GM12878 (cell line): Measurements from ENCODE around the gene LPAR6. TPM values are rescaled to one million over a fixed set of nuclear protein-coding genes. Genes with fewer than 3 reads are reported as not detected.

Experiments used
- ATAC-seq: fragments of 200-7000 bp; cut with Tn5 transposase; 3 replicates; pipeline ENCODE4 v1.9.1; 2020; ENCODE audit warnings: mild to moderate bottlenecking, moderate library complexity
- BruUV-seq: library from RNA; stranded (reverse); fragments of 400-500 nt; replicated peaks from 2 replicates; lab custom pipeline; 2021; lab: Mats Ljungman, UMichigan
- CTCF ChIA-PET: fragments of 300-600 bp; sonication (Branson Sonifier 250); formaldehyde crosslinking; extraction: SDS; loops from one replicate; lab custom pipeline; 2021; ENCODE audit warnings: inconsistent platforms; lab: Yijun Ruan, JAX
- POLR2A ChIA-PET: fragments of 350-600 bp; formaldehyde crosslinking; extraction: SDS; loops from one replicate; lab custom pipeline; 2021; ENCODE audit warnings: inconsistent platforms; lab: Charles Lee
- RAD21 ChIA-PET: fragments of 300-600 bp; sonication (Branson Sonifier 250); formaldehyde crosslinking; loops from one replicate; lab custom pipeline; 2023; ENCODE audit warnings: antibody characterized with exemption; ENCODE audit not compliant: unreplicated experiment; lab: Charles Lee
- SMC1A ChIA-PET: fragments of 300-600 bp; sonication (Branson Sonifier 250); formaldehyde crosslinking; loops from one replicate; lab custom pipeline; 2023; ENCODE audit not compliant: unreplicated experiment, uncharacterized antibody; lab: Charles Lee
- DNase-seq: peaks from one replicate; pipeline ENCODE4 v3.0.0-alpha.2; 2011; ENCODE audit warnings: low read depth, low spot score
- FAIRE-seq: peaks from 3 replicates; lab custom pipeline; 2011; peaks lifted over from hg19 to GRCh38; lab: Jason Lieb, UNC
- H2AFZ ChIP-seq: 2 replicates; pipeline ENCODE4 v1.6.0; 2011; ENCODE audit warnings: low read depth, low read length, control low read depth; ENCODE audit not compliant: control insufficient read depth
- H3K27ac ChIP-seq: 2 replicates; pipeline ENCODE4 v1.5.1; 2011; ENCODE audit warnings: control low read depth; ENCODE audit not compliant: control insufficient read depth, insufficient read depth
- H3K27me3 ChIP-seq, 2 experiments: replicated peaks in 1 of 2; 2 replicates each; pipeline versions ENCODE4 v1.6.0 to v1.6.1; 2011; ENCODE audit warnings: low read length in 1 of 2; ENCODE audit not compliant: control insufficient read depth in 2 of 2, insufficient read depth in 2 of 2
- H3K36me3 ChIP-seq, 2 experiments: 2 replicates each; pipeline ENCODE4 v1.5.1; 2011; ENCODE audit warnings: low read length in 1 of 2; ENCODE audit not compliant: control insufficient read depth in 2 of 2, insufficient read depth in 2 of 2
- H3K4me1 ChIP-seq: 2 replicates; pipeline ENCODE4 v1.6.1; 2011; ENCODE audit warnings: mild to moderate bottlenecking, low read length, moderate library complexity, mixed read lengths; ENCODE audit not compliant: control insufficient read depth, insufficient read depth
- H3K4me2 ChIP-seq: 2 replicates; pipeline ENCODE4 v1.6.0; 2011; ENCODE audit warnings: control low read depth; ENCODE audit not compliant: control insufficient read depth, insufficient read depth
- H3K4me3 ChIP-seq: fragments of 200-600 bp; sonication (generic); 2 replicates; pipeline ENCODE4 v1.5.1; 2016
- H3K79me2 ChIP-seq: 2 replicates; pipeline ENCODE4 v1.6.0; 2011; ENCODE audit warnings: low read length; ENCODE audit not compliant: control insufficient read depth, insufficient read depth
- H3K9ac ChIP-seq: 2 replicates; pipeline ENCODE4 v1.8.0; 2011; ENCODE audit warnings: low read length, control low read depth, mixed read lengths; ENCODE audit not compliant: control insufficient read depth, insufficient read depth
- H3K9me3 ChIP-seq: replicated peaks from 3 replicates; pipeline ENCODE4 v1.5.1; 2011; ENCODE audit warnings: mild to moderate bottlenecking, low read length; ENCODE audit not compliant: control insufficient read depth, insufficient read depth
- H4K20me1 ChIP-seq: 2 replicates; pipeline ENCODE4 v1.6.0; 2011; ENCODE audit not compliant: control insufficient read depth, insufficient read depth
- E2F8 ChIP-seq: fragments of 450-650 bp; IDR thresholded peaks from 2 replicates; pipeline ENCODE4 v1.6.1; 2018; ENCODE audit warnings: mild to moderate bottlenecking, low read depth, moderate library complexity; ENCODE audit not compliant: partially characterized antibody
- EGR1 ChIP-seq, 2 experiments: IDR thresholded peaks; 1 replicate in 1 of 2; 2 replicates in 1 of 2; pipeline ENCODE4 v1.6.1; 2011 to 2012; ENCODE audit warnings: low read depth in 2 of 2, low read length in 2 of 2, borderline replicate concordance in 1 of 2, mild to moderate bottlenecking in 1 of 2, moderate library complexity in 1 of 2
- ESRRA ChIP-seq: IDR thresholded peaks from 2 replicates; pipeline ENCODE4 v1.6.1; 2012; ENCODE audit warnings: mild to moderate bottlenecking, low read length, improper control_type of control experiment
- EZH2 ChIP-seq: IDR thresholded peaks from 2 replicates; pipeline ENCODE4 v1.6.1; 2012; ENCODE audit warnings: low read depth, mild to moderate bottlenecking, control low read depth, inconsistent platforms, low read length, borderline replicate concordance; ENCODE audit not compliant: control insufficient read depth
- FOS ChIP-seq: IDR thresholded peaks from 3 replicates; pipeline ENCODE4 v1.6.1; 2011; ENCODE audit warnings: borderline replicate concordance; ENCODE audit not compliant: insufficient read length; ENCODE audit errors: extremely low read depth
- IKZF2 ChIP-seq, 2 experiments: fragments of 450-650 bp; IDR thresholded peaks; 2 replicates each; pipeline ENCODE4 v1.6.1; 2017; ENCODE audit warnings: mild to moderate bottlenecking in 2 of 2, moderate library complexity in 2 of 2
- JUNB ChIP-seq: IDR thresholded peaks from 2 replicates; pipeline ENCODE4 v1.6.1; 2016; ENCODE audit warnings: antibody characterized with exemption, mild to moderate bottlenecking
- KDM1A ChIP-seq: fragments of 200-600 bp; sonication (generic); IDR thresholded peaks from 2 replicates; pipeline ENCODE4 v1.6.1; 2016; ENCODE audit warnings: borderline replicate concordance
- MXI1 ChIP-seq: fragments of 150-350 bp; IDR thresholded peaks from 2 replicates; pipeline ENCODE4 v1.6.1; 2011; ENCODE audit warnings: low read depth, mild to moderate bottlenecking, inconsistent platforms, low read length, improper control_type of control experiment
- TAF1 ChIP-seq: IDR thresholded peaks from 2 replicates; pipeline ENCODE4 v1.6.1; 2011; ENCODE audit warnings: mild to moderate bottlenecking, low read depth, low read length, borderline replicate concordance
- USF1 ChIP-seq: IDR thresholded peaks from 2 replicates; pipeline ENCODE4 v1.6.1; 2011; ENCODE audit warnings: borderline replicate concordance, low read depth, mild to moderate bottlenecking, moderate library complexity, mixed read lengths, low read length; ENCODE audit not compliant: insufficient read depth; ENCODE audit errors: extremely low read length
- WRNIP1 ChIP-seq: IDR thresholded peaks from 2 replicates; pipeline ENCODE4 v1.6.1; 2011; ENCODE audit warnings: low read depth, low read length, improper control_type of control experiment, borderline replicate concordance
- ZNF592 ChIP-seq: fragments of 450-650 bp; IDR thresholded peaks from 2 replicates; pipeline ENCODE4 v1.6.1; 2017; ENCODE audit warnings: mild to moderate bottlenecking, moderate library complexity
- ZSCAN29 ChIP-seq: fragments of 450-650 bp; IDR thresholded peaks from 2 replicates; pipeline ENCODE4 v1.6.1; 2017; ENCODE audit warnings: mild to moderate bottlenecking, moderate library complexity
- WGBS: methylation state at CpG from one replicate; pipeline ENCODE4 v1.1.6; 2016; ENCODE audit warnings: low lambda C conversion rate; ENCODE audit not compliant: insufficient replicate concordance, insufficient coverage; ENCODE audit errors: missing lambda C conversion rate; 5-methylcytosine and 5-hydroxymethylcytosine counted together
- in situ Hi-C: fragments of 300-500 bp; cut with MboI; formaldehyde crosslinking; loops from 9 replicates; pipeline ENCODE4 v1.14.3; 2018; ENCODE audit warnings: mixed read lengths
- intact Hi-C: fragments of 100-400 bp; cut with micrococcal nuclease; formaldehyde crosslinking; loops from one replicate; pipeline ENCODE4 v1.14.2; 2022; ENCODE audit not compliant: unreplicated experiment
- polyA plus RNA-seq, 11 experiments: library from polyadenylated mRNA; depleted of rRNA in 4 of 11; unstranded in 6 of 11; stranded (reverse) in 5 of 11; fragments of >200 nt; fragmentation: Nextera tagmentation in 4 of 11; fragmentation: Illumina TruSeq in 1 of 11; extraction: Ambion mirVana in 4 of 11; extraction: Trizol in 1 of 11; gene quantifications; 1 replicate in 1 of 11; 2 replicates in 10 of 11; pipeline versions ENCODE4 v1.2.1 to v1.2.3, GENCODE V29; 2011 to 2016; ENCODE audit warnings: inconsistent platforms in 2 of 11, missing spikeins in 2 of 11, low read depth in 1 of 11
- total RNA-seq, 4 experiments: library from RNA; depleted of rRNA in 3 of 4; stranded (reverse); fragments of >200 nt in 3 of 4; fragmentation: Illumina TruSeq in 1 of 4; extraction: Trizol in 1 of 4; gene quantifications; 2 replicates each; pipeline versions ENCODE4 v1.2.1 to v1.2.3, GENCODE V29; 2013 to 2021

LPAR6 gene
- total and polyA plus RNA-seq, 10 of the 15 experiments (the other 5 are each of a cell fraction or from before 2014, with no cell fraction given): 1.4 to 4.2 (median 2.8) TPM

GRCh38 chr13:48393030-48393697 lies 19.7 kb downstream of the LPAR6 start:
- Histone ChIP-seq H3K27me3 (no peaks in the 10 kb centered on the region), H2AFZ (no peak overlapping the region), H3K9me3 (peaks cover 6% of the 10 kb centered on the region; the same call in 1 of the 3 replicates), H3K36me3 (peaks cover 2 to 4% of the 10 kb centered on the region in 2 experiments; a peak in 2 of 4 replicates), H4K20me1 (no peaks in the 10 kb centered on the region), H3K79me2 (no peaks in the 10 kb centered on the region), H3K27ac (no peak overlapping the region), H3K4me3 (no peak overlapping the region), H3K4me1 (no peaks in the 10 kb centered on the region), H3K4me2 (no peak overlapping the region), H3K9ac (no peak overlapping the region)
- ATAC-seq (no peak), DNase-seq (no peak), FAIRE-seq (no peak)
- WGBS: 95% methylated on average over 3 of the region's 3 CpGs
- in situ Hi-C loops (no loop called here), intact Hi-C loops (no loop called here)
- SMC1A ChIA-PET: interaction anchor here (1.2 to 1.6 kb wide), 2 partner anchors 82 to 187 kb away, joined by 3 to 4 read pairs; no protein-coding TSS in a partner anchor
- POLR2A ChIA-PET: no interaction called here
- TF ChIP-seq KDM1A (no peak), IKZF2 (IDR thresholded peaks at IDR 0.05) (no peak), ZNF592 (no peak), TAF1 (no peak), FOS (no peak), MXI1 (no peak), WRNIP1 (no peak), ZSCAN29 (no peak), JUNB (no peak), EZH2 (no peak), E2F8 (no peak), EGR1 (IDR thresholded peaks at IDR 0.05; ENCODE audit: borderline replicate concordance in 1 of 2, low read depth in 2 of 2, low read length in 2 of 2) (no peak), USF1 (no peak), ESRRA (no peak)
- no TSS peak for BruUV-seq
- CTCF ChIA-PET: interaction anchor here (0.9 to 1.0 kb wide), 2 partner anchors 15 to 187 kb away, joined by 3 read pairs; no protein-coding TSS in a partner anchor
- RAD21 ChIA-PET: no interaction called here
